GM23248 (cell line): Measurements from ENCODE around the gene OMP. TPM values are rescaled to one million over a fixed set of nuclear protein-coding genes. Genes with fewer than 3 reads are reported as not detected.

Experiments used
- DNase-seq: peaks from one replicate; pipeline ENCODE4 v3.0.0-alpha.2; 2015
- H2AFZ ChIP-seq: fragments of 200-600 bp; sonication (generic); 2 replicates; pipeline ENCODE4 v1.6.1; 2016; ENCODE audit warnings: antibody characterized with exemption
- H3F3A ChIP-seq: fragments of 200-600 bp; sonication (generic); 2 replicates; pipeline ENCODE4 v1.6.1; 2016; ENCODE audit warnings: mild to moderate bottlenecking, antibody characterized with exemption, mixed run types; ENCODE audit not compliant: insufficient read depth
- H3K27ac ChIP-seq: fragments of 200-600 bp; sonication (generic); 2 replicates; pipeline ENCODE4 v1.5.1; 2016; ENCODE audit warnings: mild to moderate bottlenecking
- H3K27me3 ChIP-seq: fragments of 200-600 bp; sonication (generic); replicated peaks from 2 replicates; pipeline ENCODE4 v1.6.1; 2016; ENCODE audit warnings: mild to moderate bottlenecking; ENCODE audit not compliant: insufficient read depth
- H3K36me3 ChIP-seq: fragments of 200-600 bp; sonication (generic); 2 replicates; pipeline ENCODE4 v1.6.1; 2016; ENCODE audit warnings: low read depth, mild to moderate bottlenecking
- H3K4me1 ChIP-seq: fragments of 200-600 bp; sonication (generic); 2 replicates; pipeline ENCODE4 v1.6.1; 2016; ENCODE audit warnings: mild to moderate bottlenecking; ENCODE audit not compliant: insufficient read depth
- H3K4me2 ChIP-seq: fragments of 200-600 bp; sonication (generic); one replicate; pipeline ENCODE4 v1.6.1; 2016; ENCODE audit warnings: mild to moderate bottlenecking; ENCODE audit not compliant: unreplicated experiment
- H3K4me3 ChIP-seq: fragments of 200-600 bp; sonication (generic); 2 replicates; pipeline ENCODE4 v1.5.1; 2016; ENCODE audit warnings: mild to moderate bottlenecking
- H3K79me2 ChIP-seq: fragments of 200-600 bp; sonication (generic); 2 replicates; pipeline ENCODE4 v1.6.1; 2016; ENCODE audit warnings: mild to moderate bottlenecking; ENCODE audit not compliant: insufficient read depth
- H3K9ac ChIP-seq: fragments of 200-600 bp; sonication (generic); 2 replicates; pipeline ENCODE4 v1.6.1; 2016; ENCODE audit warnings: mild to moderate bottlenecking
- H3K9me2 ChIP-seq: fragments of 200-600 bp; sonication (generic); 2 replicates; pipeline ENCODE4 v1.6.1; 2016; ENCODE audit warnings: mixed run types, mild to moderate bottlenecking, moderate library complexity; ENCODE audit not compliant: insufficient read depth
- H3K9me3 ChIP-seq: fragments of 200-600 bp; sonication (generic); one replicate; pipeline ENCODE4 v1.6.1; 2017; ENCODE audit warnings: low read depth
- H4K20me1 ChIP-seq: fragments of 200-600 bp; sonication (generic); 2 replicates; pipeline ENCODE4 v1.6.0; 2016; ENCODE audit not compliant: insufficient read depth
- EZH2 ChIP-seq: fragments of 200-600 bp; sonication (generic); IDR thresholded peaks from 2 replicates; pipeline ENCODE4 v1.6.1; 2018; ENCODE audit warnings: antibody characterized with exemption, mild to moderate bottlenecking; ENCODE audit not compliant: insufficient read depth, poor library complexity, severe bottlenecking
- EZH2phosphoT487 ChIP-seq: fragments of 200-600 bp; sonication (generic); IDR thresholded peaks from 2 replicates; pipeline ENCODE4 v1.6.1; 2018; ENCODE audit warnings: antibody characterized with exemption, moderate library complexity, mild to moderate bottlenecking, low read depth; ENCODE audit not compliant: insufficient read depth
- WGBS, 2 experiments: methylation state at CpG; one replicate each; pipeline ENCODE4 v1.1.6; 2015 to 2017; ENCODE audit warnings: low lambda C conversion rate in 2 of 2, low coverage in 1 of 2; ENCODE audit errors: missing lambda C conversion rate in 2 of 2; 5-methylcytosine and 5-hydroxymethylcytosine counted together
- in situ Hi-C: fragments of 300-500 bp; cut with MboI; formaldehyde crosslinking; loops from 2 replicates; pipeline ENCODE4 v1.15.0; 2020
- polyA plus RNA-seq: library from polyadenylated mRNA; unstranded; fragments of >200 nt; fragmentation: Nextera tagmentation; extraction: Ambion mirVana; gene quantifications from 2 replicates; pipeline ENCODE4 v1.2.1, GENCODE V29; 2016
- total RNA-seq: library from RNA; depleted of rRNA; stranded (reverse); fragments of >200 nt; shearing (Covaris generic); gene quantifications from 2 replicates; pipeline ENCODE4 v1.2.3, GENCODE V29; 2014

The OMP gene
- total and polyA plus RNA-seq, 2 experiments from 2014 or later = not detected

DNA sequence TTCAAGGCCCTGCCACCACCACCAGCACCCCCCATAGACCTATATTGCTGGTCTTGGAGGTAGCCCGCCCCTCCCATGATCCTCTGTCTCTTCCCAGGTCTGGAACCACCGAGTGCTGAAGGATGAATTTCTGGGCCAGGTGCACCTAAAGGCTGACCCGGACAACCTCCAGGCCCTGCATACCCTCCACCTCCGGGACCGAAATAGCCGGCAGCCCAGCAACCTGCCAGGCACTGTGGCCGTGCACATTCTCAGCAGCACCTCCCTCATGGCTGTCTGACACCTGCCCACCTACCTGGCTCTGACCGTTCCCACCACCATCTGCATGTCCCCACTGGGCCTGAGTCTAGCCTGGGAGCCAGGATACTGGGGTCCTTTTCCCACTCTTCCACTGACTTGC is 21.0 kb downstream of the OMP start:
- H2AFZ ChIP-seq = no peak overlapping the region
- DNase-seq = no peak
- no peaks in the 10 kb centered on the region for H3K79me2 ChIP-seq
- no peaks in the 10 kb centered on the region for H3F3A ChIP-seq
- no peak overlapping the region for H3K27ac ChIP-seq
- no peak overlapping the region for H3K4me3 ChIP-seq
- H3K9me3 ChIP-seq = no peaks in the 10 kb centered on the region
- TF ChIP-seq EZH2 = no peak
- TF ChIP-seq EZH2phosphoT487 = no peak
- 94 to 99% methylated on average over 8 of the region's 8 CpGs for WGBS, 2 experiments
- H3K9me2 ChIP-seq = no peaks in the 10 kb centered on the region
- no peaks in the 10 kb centered on the region for H3K36me3 ChIP-seq
- H3K27me3 ChIP-seq = no peaks in the 10 kb centered on the region
- H4K20me1 ChIP-seq = no peaks in the 10 kb centered on the region
- H3K4me2 ChIP-seq = no peak overlapping the region
- H3K4me1 ChIP-seq = peaks cover 4% of the 10 kb centered on the region; the same call in 1 of the 2 replicates
- H3K9ac ChIP-seq = no peak overlapping the region
- in situ Hi-C loops = loop anchor here (10.0 kb wide), 1 partner anchor 431 kb away; no protein-coding TSS in a partner anchor

DNA sequence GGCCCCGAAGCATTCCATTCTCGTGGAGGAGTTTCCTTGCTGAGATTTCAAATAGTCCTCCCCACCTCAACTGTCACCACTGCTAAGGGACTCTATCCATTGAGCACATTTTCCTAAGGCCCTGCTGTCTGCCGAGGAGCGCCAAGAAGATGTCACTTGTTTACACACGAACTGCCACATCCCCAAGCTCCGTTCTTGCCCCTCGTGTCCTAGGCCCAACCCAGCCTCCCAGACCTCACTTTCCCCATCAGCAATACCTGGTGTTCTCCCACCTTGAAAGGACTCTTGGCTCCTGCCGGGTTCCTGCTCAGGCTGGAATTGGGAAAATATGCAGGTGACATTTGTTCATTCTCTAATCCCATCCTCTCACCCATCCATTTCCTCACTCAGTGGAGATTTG is 21.4 kb downstream of the OMP start:
- H3K4me2 ChIP-seq = no peak overlapping the region
- peaks cover 4% of the 10 kb centered on the region; the same call in 1 of the 2 replicates for H3K4me1 ChIP-seq
- no peaks in the 10 kb centered on the region for H3K9me2 ChIP-seq
- H3K36me3 ChIP-seq = no peaks in the 10 kb centered on the region
- H3K79me2 ChIP-seq = no peaks in the 10 kb centered on the region
- no peak for DNase-seq
- H3F3A ChIP-seq = no peaks in the 10 kb centered on the region
- no peak overlapping the region for H2AFZ ChIP-seq
- H3K27ac ChIP-seq = no peak overlapping the region
- TF ChIP-seq EZH2phosphoT487 (no peak), EZH2 (no peak)
- in situ Hi-C loops = loop anchor here (10.0 kb wide), 1 partner anchor 431 kb away; no protein-coding TSS in a partner anchor
- WGBS, 2 experiments = 77 to 79% methylated on average over 8 of the region's 8 CpGs
- H3K27me3 ChIP-seq = no peaks in the 10 kb centered on the region
- H3K4me3 ChIP-seq = no peak overlapping the region
- H4K20me1 ChIP-seq = no peaks in the 10 kb centered on the region
- H3K9me3 ChIP-seq = no peaks in the 10 kb centered on the region
- H3K9ac ChIP-seq = no peak overlapping the region

DNA sequence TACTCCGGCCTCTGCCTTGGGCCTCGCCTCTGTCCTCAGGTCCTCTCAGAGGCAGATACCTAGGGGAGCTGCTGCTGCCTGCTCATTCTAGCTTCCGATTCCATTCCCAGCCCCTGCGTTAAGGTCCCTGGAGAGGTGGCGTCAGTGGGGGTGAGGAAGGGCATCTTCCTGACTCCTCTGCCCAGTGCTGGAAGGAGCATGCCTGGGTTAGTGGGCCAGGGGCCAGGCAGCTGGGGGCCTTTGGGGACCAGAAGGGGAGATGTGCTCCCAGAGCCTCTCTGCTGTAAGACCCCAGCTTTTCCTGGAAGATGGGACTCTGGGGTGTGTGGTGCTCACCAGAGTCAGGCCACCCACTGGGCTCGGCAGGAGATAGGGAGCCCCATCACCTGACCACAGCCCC is 21.8 kb downstream of the OMP start:
- Histone ChIP-seq H3K9ac (no peak overlapping the region), H3K36me3 (no peaks in the 10 kb centered on the region), H3K9me2 (no peaks in the 10 kb centered on the region), H3K4me1 (peaks cover 4% of the 10 kb centered on the region; the same call in 1 of the 2 replicates), H3K9me3 (no peaks in the 10 kb centered on the region), H4K20me1 (no peaks in the 10 kb centered on the region), H3F3A (no peaks in the 10 kb centered on the region), H3K4me3 (no peak overlapping the region), H3K79me2 (no peaks in the 10 kb centered on the region), H3K27ac (no peak overlapping the region), H3K27me3 (no peaks in the 10 kb centered on the region), H2AFZ (no peak overlapping the region), H3K4me2 (no peak overlapping the region)
- no peak for TF ChIP-seq EZH2phosphoT487
- no peak for TF ChIP-seq EZH2
- no peak for DNase-seq
- WGBS, 2 experiments = 93 to 94% methylated on average over 6 of the region's 6 CpGs
- in situ Hi-C loops = loop anchor here (10.0 kb wide), 1 partner anchor 430 kb away; no protein-coding TSS in a partner anchor

DNA sequence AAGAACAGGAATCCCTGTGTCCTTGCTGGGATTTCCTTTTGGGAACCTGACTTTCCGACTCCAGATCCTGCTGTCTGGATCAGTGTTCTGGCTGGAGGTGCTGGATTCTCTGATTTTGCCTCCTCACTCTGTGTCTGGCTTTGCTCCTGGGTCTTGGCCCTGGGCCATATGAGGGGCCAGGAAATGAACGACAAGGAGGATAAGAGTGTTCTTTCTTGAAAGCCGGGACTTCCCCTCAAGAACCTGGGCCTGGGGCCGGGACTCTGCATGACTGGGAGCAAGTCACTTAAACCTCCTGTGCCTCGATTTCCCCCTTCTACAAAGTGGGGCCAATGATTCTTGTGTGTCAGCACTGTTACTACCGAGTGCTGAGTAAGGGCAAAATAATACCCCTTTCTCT is 22.6 kb downstream of the OMP start:
- Histone ChIP-seq H3K4me3 (no peak overlapping the region), H3K4me1 (peaks cover 4% of the 10 kb centered on the region; the same call in 1 of the 2 replicates), H3F3A (no peaks in the 10 kb centered on the region), H4K20me1 (no peaks in the 10 kb centered on the region), H3K4me2 (no peak overlapping the region), H3K9ac (no peak overlapping the region), H3K79me2 (no peaks in the 10 kb centered on the region), H3K36me3 (no peaks in the 10 kb centered on the region), H3K27me3 (no peaks in the 10 kb centered on the region), H3K9me3 (no peaks in the 10 kb centered on the region), H3K27ac (no peak overlapping the region), H2AFZ (no peak overlapping the region), H3K9me2 (no peaks in the 10 kb centered on the region)
- 74 to 78% methylated on average over 6 of the region's 6 CpGs for WGBS, 2 experiments
- TF ChIP-seq EZH2 = no peak
- TF ChIP-seq EZH2phosphoT487 = no peak
- no peak for DNase-seq
- in situ Hi-C loops = loop anchor here (10.0 kb wide), 1 partner anchor 430 kb away; no protein-coding TSS in a partner anchor
